Measurements from ENCODE around the gene PVALEF.

The PVALEF gene

GRCh38 chr17:81163051-81163695 is 2.1 kb upstream of the PVALEF start:
- DNase-seq, result no peak

DNA sequence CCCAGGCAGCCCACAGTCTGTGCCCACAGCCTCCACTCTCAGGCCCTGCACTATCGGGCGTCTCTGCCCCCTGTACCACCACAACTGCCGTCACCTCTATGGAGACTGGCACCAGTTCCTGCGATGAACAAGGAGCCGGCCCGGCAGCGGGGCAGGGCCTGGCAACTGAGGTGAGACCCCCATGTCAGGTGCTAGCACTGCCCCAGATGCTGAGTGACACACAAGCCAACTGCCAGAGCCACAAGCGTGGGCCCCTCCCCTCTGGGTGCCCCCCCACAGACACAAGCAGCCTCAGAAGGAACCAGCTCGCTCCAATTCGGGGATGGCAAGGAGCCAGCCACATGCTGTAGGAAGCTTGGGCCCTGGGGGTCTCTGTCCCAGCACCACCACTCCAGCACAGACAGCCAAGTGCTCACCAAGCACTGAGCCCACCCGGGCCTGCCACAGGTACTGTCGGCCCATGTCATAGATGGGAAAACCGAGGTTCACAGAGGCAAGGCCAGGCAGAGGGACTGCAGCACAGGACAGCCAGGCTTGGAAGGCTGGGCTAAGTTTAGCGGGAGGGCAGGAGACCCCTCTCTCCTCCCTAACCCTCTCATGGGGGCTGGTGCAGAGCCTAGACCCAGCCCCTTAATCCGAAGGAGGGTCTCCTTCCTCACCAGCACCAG is 1.5 kb upstream of the PVALEF start:
- DNase-seq, result no peak

- DNase-seq, result no peak
These were observed 699 bp upstream of the PVALEF start for GRCh38 chr17:81164371-81165245.

GRCh38 chr17:81166033-81166492 is 756 bp downstream of the PVALEF start, which contains the start of gene AATK:
TSS of gene AATK (minus strand) at chr17:81166221. CDS start at chr17:81165992, 229 bp downstream.
- no peak for DNase-seq

DNA sequence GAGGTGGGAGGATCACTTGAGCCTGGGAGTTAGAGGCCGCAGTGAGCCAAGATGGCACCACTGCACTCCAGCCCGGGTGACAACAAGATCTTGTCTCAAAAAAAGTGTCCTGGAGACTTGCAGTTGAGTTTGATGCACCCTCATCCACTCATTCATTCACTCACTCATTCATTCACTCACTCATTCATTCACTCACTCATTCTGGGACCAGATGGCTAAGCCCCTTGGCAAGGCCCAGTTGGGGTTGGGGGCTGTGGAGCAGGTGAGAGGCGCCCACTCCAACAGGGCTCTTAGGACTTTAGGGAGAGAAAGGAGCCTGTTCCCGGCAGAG is 1.9 kb downstream of the PVALEF start:
- no peak for DNase-seq

- no peak for DNase-seq
These were observed 2.3 kb downstream of the PVALEF start for GRCh38 chr17:81167638-81168037.

- no peak for DNase-seq
These were observed 4.6 kb downstream of the PVALEF start for GRCh38 chr17:81169870-81170309.

- no peak for DNase-seq
These were observed 5.6 kb downstream of the PVALEF start for GRCh38 chr17:81170727-81171494.

GRCh38 chr17:81171941-81172340 is 6.6 kb downstream of the PVALEF start:
- no peak for DNase-seq

DNA sequence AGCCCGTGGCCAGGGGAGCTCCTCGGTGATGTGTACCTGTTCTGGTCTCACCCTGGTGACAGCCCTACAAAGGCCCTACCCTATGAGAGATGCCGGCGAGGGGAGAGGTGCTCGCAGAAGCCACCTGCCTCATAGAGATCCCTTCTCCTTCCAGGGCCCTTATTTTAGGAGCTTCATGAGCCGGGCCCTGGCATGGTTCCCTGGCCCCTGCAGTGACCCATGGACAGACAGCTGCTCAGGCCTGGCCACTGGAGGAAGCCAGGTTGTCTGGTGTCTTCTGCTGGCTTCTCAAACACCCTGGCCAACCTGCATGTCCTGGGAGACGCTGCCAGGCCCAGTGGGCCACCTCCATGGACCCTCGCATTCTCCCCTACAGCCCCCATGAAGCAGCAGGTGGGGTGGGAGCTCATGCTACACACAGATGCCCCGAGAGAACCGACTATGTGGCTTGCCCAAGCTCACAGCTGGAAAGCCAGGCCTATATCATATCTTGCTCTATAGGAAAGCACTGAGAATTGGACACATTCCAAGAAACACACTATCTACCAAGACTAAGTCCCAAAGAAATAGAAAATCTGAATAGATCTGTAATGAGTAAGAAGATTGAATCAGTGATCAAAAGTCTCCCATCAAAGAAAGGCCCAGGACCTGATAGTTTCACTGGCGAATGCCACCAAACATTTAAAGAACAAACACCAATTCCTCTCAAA is 7.9 kb downstream of the PVALEF start:
- DNase-seq, result peak; percentile 7

GRCh38 chr17:81173762-81174155 is 8.5 kb downstream of the PVALEF start:
- peak; percentile 52 for DNase-seq

DNA sequence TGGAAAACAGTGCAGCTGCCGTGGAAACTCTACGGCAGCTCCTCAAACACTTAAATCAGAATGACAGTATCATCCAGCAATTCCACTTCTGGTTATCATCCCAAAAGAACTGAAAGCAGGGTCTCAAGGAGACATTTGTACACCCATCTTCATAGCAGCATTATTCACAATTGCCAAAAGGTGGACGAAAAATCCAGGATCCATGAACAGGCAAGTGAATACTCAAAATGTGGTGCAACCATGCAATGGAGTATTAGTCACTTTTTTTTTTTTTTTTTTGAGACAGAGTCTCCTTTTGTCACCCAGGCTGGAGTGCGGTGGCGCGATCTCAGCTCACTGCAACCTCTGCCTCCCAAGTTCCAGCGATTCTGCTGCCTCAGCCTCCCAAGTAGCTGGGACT is 11.4 kb downstream of the PVALEF start:
- no peak for DNase-seq

DNA sequence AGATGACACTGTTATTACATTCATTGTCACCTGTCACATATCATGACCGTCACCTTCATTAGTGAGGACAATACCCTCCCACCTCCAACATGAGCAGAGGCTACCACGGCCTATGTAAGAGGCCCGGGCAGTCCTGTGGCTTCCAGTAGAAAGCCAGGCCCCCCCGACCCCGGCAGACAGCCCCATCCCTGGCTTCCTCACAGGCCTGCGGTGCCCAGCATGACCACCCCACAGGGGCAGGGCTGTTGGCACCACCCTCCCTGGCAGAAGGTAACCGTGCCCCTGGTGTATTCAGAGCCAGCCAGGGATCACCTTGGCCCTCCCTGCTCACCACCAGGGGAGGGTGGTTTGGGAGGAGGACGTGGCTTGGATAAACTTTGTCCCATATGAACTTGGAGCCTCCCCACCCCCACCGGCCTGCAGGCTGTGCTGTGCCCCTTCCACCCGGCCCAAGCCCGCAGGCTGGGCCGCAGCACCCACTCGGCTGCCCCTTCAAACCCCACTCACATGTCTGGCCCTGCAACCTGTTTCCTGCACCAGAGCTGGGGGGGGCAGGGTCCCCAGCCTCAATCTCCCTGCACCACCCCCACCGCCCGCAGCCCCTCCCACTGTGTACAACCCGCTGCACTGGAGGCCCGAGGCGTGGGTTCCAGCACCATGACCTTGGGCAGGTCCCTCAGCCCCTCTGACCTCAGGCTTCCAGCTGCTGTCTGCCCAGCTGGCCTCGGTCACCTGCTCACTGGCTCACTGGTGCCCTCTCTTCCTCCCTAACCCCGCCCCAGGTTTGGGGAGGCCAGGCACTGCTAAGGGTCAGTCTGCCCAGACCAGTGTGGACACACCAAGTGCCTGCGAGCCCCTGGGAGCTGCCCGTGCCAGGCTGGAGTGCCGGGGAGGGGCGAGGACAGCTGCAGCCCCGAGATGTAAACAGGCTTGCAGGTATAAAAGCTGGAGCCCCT is 13.1 kb downstream of the PVALEF start:
- no peak for DNase-seq

- DNase-seq, result no peak
These were observed 13.9 kb downstream of the PVALEF start for GRCh38 chr17:81179220-81179619.

DNA sequence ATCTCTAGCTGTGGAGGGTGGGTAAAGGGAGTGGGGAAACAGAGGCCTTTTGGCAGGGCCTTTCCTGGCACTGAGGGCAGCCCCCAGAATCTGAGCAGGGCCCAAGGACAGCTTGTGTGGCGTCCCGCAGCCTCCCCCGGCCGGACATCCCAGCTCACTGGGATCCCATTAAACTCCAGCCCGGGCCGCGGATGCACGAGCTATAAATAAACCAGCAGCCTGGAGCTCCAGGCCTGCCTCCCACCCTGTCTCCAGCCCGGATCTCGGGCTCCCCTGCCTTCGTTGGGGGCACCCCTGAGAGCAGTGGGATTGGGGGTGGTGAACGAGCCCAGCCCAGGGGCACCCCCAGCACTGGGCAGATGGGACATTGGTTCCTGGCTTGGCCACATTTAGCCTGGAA is 14.6 kb downstream of the PVALEF start:
- DNase-seq, result no peak

DNA sequence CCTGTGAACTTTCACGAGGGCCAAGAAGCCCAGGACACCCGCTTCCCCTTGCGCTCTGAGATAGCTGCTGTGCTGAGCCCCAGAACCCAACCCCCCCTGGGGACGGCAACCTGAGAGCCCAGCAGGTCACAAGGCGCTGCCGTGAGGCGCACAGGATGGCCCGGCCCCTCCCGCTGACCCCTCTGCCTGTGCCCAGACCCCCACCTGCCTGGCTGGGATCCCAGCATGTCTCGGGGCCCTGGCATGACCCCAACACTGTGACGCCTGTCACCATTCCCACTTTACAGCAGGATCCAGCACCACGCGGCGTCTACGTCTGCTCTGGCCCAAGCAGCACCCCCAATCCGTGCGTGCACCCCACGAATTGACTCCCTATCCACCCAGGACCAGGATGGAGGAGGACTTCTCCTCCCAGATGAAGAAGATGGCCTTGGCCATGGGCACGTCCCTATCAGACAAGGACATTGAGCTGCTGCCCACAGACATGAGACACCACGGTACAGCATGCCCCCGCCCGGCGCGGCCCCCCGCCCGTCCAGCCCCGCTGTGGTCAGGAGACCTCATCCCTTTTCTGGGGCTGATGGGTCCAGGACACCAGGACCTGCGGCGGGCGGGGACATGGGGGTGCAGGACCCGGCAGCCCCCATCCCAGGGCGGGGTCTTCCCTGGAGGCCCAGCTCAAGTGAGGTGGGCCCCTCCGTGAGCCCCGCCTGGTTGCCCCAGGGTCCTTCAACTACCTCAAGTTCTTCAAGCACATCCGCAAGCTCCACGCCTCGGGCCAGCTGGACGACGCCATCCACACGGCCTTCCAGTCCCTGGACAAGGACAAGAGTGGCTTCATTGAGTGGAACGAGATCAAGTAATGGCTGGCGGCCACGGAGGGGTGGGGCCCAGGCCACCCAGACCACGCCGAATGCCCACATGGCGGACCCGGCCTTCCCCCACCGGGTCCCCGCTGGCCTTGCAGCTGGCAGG is 15.8 kb downstream of the PVALEF start:
- no peak for DNase-seq

- no peak for DNase-seq
These were observed 16.5 kb downstream of the PVALEF start for GRCh38 chr17:81181811-81182185.

- DNase-seq, result no peak
These were observed 17.3 kb downstream of the PVALEF start for GRCh38 chr17:81182596-81182995.

DNA sequence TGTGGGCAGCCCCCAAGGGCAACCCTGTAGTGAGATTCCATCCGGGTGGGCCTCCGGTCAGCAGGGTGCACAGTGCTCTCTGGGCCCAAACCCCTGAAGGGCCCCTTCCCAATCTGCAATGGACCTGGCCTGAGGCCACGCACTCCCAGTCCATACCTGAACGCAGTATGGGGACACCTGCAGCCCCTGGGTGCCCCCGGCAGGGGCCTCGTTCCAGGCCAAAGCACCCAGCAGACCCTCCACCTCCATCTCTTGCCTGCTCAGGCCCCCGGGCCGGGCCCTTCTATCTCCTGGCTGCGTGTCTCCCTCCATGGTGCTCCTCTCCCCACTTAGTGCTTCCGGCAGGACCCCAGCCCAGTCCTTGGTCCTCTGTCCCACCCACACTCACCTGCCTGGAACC is 18.0 kb downstream of the PVALEF start:
- no peak for DNase-seq

- DNase-seq, result no peak
These were observed 18.5 kb downstream of the PVALEF start for GRCh38 chr17:81183807-81184206.
